Peyer's patch (tissue), 4 donors: ENCODE results near the gene CZIB.

Experiments used
- POLR2A ChIP-seq, 2 donors: fragments of 450-650 bp; IDR thresholded peaks; one replicate each; pipeline ENCODE4 v1.5.1; 2017; ENCODE audit warnings: antibody characterized with exemption in 2 of 2, mild to moderate bottlenecking in 2 of 2, moderate library complexity in 2 of 2
- TF ChIP-seq, protein P1 (sequence below), 6 experiments: fragments of 450-650 bp in 4 of 6; fragments of 200-600 bp in 2 of 6; sonication (generic) in 1 of 6; IDR thresholded peaks; one replicate each; pipeline ENCODE4 v1.5.1; 2017 to 2019; ENCODE audit warnings: antibody characterized with exemption in 6 of 6, mild to moderate bottlenecking in 3 of 6, moderate library complexity in 1 of 6

DNA sequence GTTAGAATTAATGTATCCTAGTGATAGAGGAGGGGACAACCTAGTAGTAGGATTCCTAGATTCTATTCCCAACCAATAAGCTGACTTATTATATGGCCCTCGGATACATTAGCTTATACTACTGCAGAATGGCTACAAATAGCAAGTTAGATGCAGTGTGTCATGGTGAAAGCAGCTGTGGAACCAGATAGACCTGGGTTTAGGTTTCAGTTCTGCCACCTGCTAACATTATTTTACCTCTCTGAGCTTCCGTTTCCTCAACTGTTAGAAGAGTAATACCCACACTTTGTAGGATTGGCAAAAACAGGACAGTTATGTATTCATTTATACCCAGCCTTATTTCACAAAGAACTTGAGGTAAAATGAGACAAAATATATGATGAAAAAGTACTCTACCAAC lies 39.5 kb upstream of the CZIB start:
- TF ChIP-seq, protein P1, sequence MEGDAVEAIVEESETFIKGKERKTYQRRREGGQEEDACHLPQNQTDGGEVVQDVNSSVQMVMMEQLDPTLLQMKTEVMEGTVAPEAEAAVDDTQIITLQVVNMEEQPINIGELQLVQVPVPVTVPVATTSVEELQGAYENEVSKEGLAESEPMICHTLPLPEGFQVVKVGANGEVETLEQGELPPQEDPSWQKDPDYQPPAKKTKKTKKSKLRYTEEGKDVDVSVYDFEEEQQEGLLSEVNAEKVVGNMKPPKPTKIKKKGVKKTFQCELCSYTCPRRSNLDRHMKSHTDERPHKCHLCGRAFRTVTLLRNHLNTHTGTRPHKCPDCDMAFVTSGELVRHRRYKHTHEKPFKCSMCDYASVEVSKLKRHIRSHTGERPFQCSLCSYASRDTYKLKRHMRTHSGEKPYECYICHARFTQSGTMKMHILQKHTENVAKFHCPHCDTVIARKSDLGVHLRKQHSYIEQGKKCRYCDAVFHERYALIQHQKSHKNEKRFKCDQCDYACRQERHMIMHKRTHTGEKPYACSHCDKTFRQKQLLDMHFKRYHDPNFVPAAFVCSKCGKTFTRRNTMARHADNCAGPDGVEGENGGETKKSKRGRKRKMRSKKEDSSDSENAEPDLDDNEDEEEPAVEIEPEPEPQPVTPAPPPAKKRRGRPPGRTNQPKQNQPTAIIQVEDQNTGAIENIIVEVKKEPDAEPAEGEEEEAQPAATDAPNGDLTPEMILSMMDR (IDR thresholded peaks at IDR 0.05) = no peak
- no peak for TF ChIP-seq POLR2A (IDR thresholded peaks at IDR 0.05)
